Ishikawa (cell line): ENCODE measurements around the gene FAM131C.

Source experiments
- CEBPB ChIP-seq: IDR thresholded peaks from 2 replicates; pipeline ENCODE4 v1.6.1; 2012
- CREB1 ChIP-seq: IDR thresholded peaks from 2 replicates; pipeline ENCODE4 v1.6.1; 2012; ENCODE audit warnings: low read depth
- EGR1 ChIP-seq: IDR thresholded peaks from 2 replicates; pipeline ENCODE4 v1.6.1; 2012
- EP300 ChIP-seq: IDR thresholded peaks from 2 replicates; pipeline ENCODE4 v1.6.1; 2012; ENCODE audit warnings: borderline replicate concordance
- FOXM1 ChIP-seq: IDR thresholded peaks from 2 replicates; pipeline ENCODE4 v1.6.1; 2012; ENCODE audit warnings: low read depth, borderline replicate concordance
- MAX ChIP-seq: IDR thresholded peaks from 2 replicates; pipeline ENCODE4 v1.6.1; 2012
- NFIC ChIP-seq: IDR thresholded peaks from 2 replicates; pipeline ENCODE4 v1.6.1; 2012
- RAD21 ChIP-seq: IDR thresholded peaks from 2 replicates; pipeline ENCODE4 v1.6.1; 2012; ENCODE audit warnings: low read depth
- REST ChIP-seq: IDR thresholded peaks from 2 replicates; pipeline ENCODE4 v1.6.1; 2012; ENCODE audit warnings: low read depth, mild to moderate bottlenecking
- TAF1 ChIP-seq: IDR thresholded peaks from 2 replicates; pipeline ENCODE4 v1.6.1; 2012; ENCODE audit warnings: low read depth, mild to moderate bottlenecking
- TCF12 ChIP-seq: IDR thresholded peaks from 2 replicates; pipeline ENCODE4 v1.6.1; 2012; ENCODE audit warnings: low read depth
- TEAD4 ChIP-seq: IDR thresholded peaks from 2 replicates; pipeline ENCODE4 v1.6.1; 2012
- USF1 ChIP-seq: IDR thresholded peaks from 2 replicates; pipeline ENCODE4 v1.6.1; 2012
- YY1 ChIP-seq: IDR thresholded peaks from 2 replicates; pipeline ENCODE4 v1.6.1; 2012; ENCODE audit warnings: low read depth
- ZBTB7A ChIP-seq: IDR thresholded peaks from 2 replicates; pipeline ENCODE4 v1.6.1; 2012; ENCODE audit warnings: low read depth

FAM131C gene

GRCh38 chr1:16085522-16085921 is 12.1 kb upstream of the FAM131C start:
- no peak for TF ChIP-seq CEBPB
- TF ChIP-seq CREB1: no peak
- no peak for TF ChIP-seq EGR1
- TF ChIP-seq EP300: no peak
- no peak for TF ChIP-seq FOXM1
- no peak for TF ChIP-seq TEAD4
- TF ChIP-seq RAD21: no peak
- TF ChIP-seq YY1: no peak
- no peak for TF ChIP-seq NFIC
- TF ChIP-seq MAX: no peak
- TF ChIP-seq ZBTB7A: no peak
- TF ChIP-seq TAF1: no peak
- no peak for TF ChIP-seq TCF12
- TF ChIP-seq REST: no peak

- no peak for TF ChIP-seq RAD21
- TF ChIP-seq REST: no peak
- no peak for TF ChIP-seq ZBTB7A
- TF ChIP-seq FOXM1: no peak
- no peak for TF ChIP-seq TAF1
- TF ChIP-seq TCF12: no peak
- no peak for TF ChIP-seq EGR1
- TF ChIP-seq MAX: no peak
- TF ChIP-seq CREB1: no peak
- no peak for TF ChIP-seq NFIC
- TF ChIP-seq CEBPB: no peak
- no peak for TF ChIP-seq USF1
- no peak for TF ChIP-seq EP300
- TF ChIP-seq YY1: no peak
- TF ChIP-seq TEAD4: no peak
Measured at GRCh38 chr1:16083486-16083885, 10.0 kb upstream of the FAM131C start.

- no peak for TF ChIP-seq USF1
- TF ChIP-seq TAF1: no peak
- TF ChIP-seq RAD21: peak; percentile 94
- no peak for TF ChIP-seq TCF12
- no peak for TF ChIP-seq TEAD4
- no peak for TF ChIP-seq ZBTB7A
- no peak for TF ChIP-seq CREB1
- no peak for TF ChIP-seq FOXM1
Measured at GRCh38 chr1:16082283-16083038, 9.0 kb upstream of the FAM131C start.

- TF ChIP-seq CEBPB: no peak
- TF ChIP-seq MAX: no peak
- TF ChIP-seq FOXM1: no peak
- TF ChIP-seq USF1: no peak
- TF ChIP-seq ZBTB7A: no peak
- no peak for TF ChIP-seq EGR1
Measured at GRCh38 chr1:16081636-16082035, 8.2 kb upstream of the FAM131C start.

GRCh38 chr1:16080422-16081150 is 7.1 kb upstream of the FAM131C start:
- TF ChIP-seq NFIC: no peak
- TF ChIP-seq YY1: no peak
